ACC112 (cell line): ENCODE measurements around the gene SLC6A3.

Experiments used
- H2AFZ ChIP-seq: fragments of 200-600 bp; sonication (generic); one replicate; pipeline ENCODE4 v1.6.0; 2017; ENCODE audit warnings: antibody characterized with exemption, low read length; ENCODE audit not compliant: unreplicated experiment
- H3K27ac ChIP-seq: fragments of 200-600 bp; sonication (generic); 2 replicates; pipeline ENCODE4 v1.5.1; 2014; ENCODE audit warnings: low read depth, mild to moderate bottlenecking, antibody characterized with exemption, low read length, moderate library complexity
- H3K27me3 ChIP-seq: fragments of 200-600 bp; sonication (generic); 2 replicates; pipeline ENCODE4 v1.6.1; 2014; ENCODE audit warnings: mild to moderate bottlenecking, antibody characterized with exemption, low read length, moderate library complexity, mixed read lengths; ENCODE audit not compliant: insufficient read depth
- H3K36me3 ChIP-seq: fragments of 200-600 bp; sonication (generic); 2 replicates; pipeline ENCODE4 v1.6.1; 2016; ENCODE audit warnings: mild to moderate bottlenecking, antibody characterized with exemption, low read length, moderate library complexity, mixed read lengths; ENCODE audit not compliant: insufficient read depth
- H3K4me1 ChIP-seq: fragments of 200-600 bp; sonication (generic); one replicate; pipeline ENCODE4 v1.6.1; 2016; ENCODE audit warnings: low read length, mixed read lengths; ENCODE audit not compliant: insufficient read depth, unreplicated experiment, control insufficient read depth
- H3K4me3 ChIP-seq: fragments of 200-600 bp; sonication (generic); 2 replicates; pipeline ENCODE4 v1.5.1; 2014; ENCODE audit warnings: mild to moderate bottlenecking, low read depth, low read length
- H3K79me2 ChIP-seq: fragments of 200-600 bp; sonication (generic); one replicate; pipeline ENCODE4 v1.6.0; 2016; ENCODE audit warnings: low read length; ENCODE audit not compliant: control insufficient read depth, unreplicated experiment, insufficient read depth

Gene SLC6A3

DNA sequence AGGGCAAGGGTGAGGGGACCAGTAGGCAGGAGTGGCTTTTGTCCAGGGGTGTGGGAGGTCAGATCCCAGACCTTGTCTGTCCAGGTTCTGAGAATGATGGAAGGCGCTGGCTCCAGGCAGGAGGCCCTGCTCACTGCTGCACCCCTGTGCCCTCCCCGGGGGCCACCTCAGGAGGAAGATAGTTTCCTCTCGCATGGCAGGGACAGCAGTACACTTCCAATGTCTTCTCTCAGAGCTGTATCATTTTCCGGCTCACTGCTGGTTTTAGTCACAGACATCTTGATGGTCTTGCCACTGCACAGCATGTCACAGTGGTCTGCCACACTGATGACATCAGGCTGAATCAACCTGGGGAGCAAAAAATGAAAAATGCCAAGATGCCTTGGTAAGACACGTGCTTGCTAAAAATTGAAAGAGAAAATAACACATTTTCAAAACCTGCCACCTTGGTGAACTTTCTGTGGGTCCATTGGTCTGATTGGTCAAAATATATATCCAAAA, 3.3 kb upstream of the SLC6A3 start:
- no peak overlapping the region for H2AFZ ChIP-seq
- no peaks in the 10 kb centered on the region for H3K4me1 ChIP-seq
- no peaks in the 10 kb centered on the region for H3K36me3 ChIP-seq
- no peaks in the 10 kb centered on the region for H3K79me2 ChIP-seq
- H3K4me3 ChIP-seq: no peak overlapping the region
- peaks cover 99% of the 10 kb centered on the region for H3K27me3 ChIP-seq
- H3K27ac ChIP-seq: no peak overlapping the region

DNA sequence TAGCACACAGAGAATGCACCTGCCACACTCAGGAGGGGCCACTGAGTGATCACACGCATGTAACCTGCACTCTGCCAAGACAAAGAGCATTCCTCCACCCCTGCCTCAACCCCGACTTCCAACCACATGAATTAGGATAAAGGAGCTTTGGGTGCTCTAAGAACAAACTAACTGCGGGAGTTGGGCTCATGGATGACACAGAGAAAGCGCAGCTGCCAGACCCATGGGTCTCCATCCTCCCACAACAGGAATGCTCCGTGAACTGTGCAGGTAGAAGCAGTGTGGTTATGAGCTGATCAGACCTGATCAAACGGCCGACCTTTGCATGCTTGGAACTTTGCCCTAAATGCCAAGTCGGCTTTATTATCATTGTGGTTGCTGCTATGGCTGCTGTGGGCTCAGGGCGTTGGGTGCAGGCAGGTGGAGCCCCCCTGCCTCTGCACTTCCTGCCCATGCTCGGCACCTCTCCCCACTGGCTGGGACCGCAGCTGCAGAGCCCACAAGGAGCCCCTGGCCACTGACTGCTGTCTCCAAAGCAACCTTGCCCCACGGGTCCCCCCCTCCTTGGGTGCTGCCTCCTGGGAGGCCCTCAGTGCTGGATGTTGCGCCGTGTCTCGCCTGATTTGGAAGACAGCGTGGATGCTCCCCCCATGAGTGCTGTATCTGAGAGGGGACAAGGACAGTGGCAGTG, 2.6 kb upstream of the SLC6A3 start:
- Histone ChIP-seq H3K4me3 (no peak overlapping the region), H2AFZ (no peak overlapping the region), H3K27ac (no peak overlapping the region), H3K4me1 (no peaks in the 10 kb centered on the region), H3K79me2 (no peaks in the 10 kb centered on the region), H3K27me3 (peaks cover 99% of the 10 kb centered on the region), H3K36me3 (no peaks in the 10 kb centered on the region)

DNA sequence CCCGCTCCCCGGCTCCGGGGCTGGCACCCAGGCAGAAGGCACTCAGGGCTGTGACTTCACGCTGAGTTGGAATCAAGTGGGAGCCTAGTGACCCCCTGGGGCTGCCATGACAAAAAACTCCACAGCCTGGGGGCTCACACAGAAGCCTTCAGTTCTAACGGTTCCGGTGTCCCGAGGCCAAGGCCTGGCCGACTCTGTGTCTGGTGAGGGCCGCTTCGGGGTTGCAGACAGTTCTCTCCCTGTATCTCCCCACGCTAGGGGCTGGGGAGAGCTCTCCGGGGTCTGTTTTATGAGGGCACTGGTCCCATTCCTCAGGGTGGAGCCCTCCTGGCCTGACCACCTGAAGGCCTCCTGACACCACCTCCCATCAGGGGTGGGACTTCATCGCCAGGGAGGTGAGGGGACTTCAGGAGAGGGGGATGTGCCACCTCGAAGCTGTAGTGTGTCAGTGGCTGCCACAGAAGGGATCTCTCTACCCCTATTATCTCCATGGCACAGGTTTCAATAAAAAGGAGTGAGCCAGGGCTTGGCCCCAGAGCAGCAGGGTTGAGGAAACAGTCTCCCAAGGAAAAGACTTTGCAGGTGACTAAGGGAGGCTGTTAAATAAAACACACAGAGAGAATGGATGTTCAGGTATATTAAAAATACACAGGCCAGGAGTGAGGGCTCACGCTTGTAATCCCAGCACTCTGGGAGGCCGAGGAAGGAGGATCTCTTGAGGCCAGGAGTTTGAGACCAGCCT, 1.5 kb upstream of the SLC6A3 start:
- H3K4me1 ChIP-seq: no peaks in the 10 kb centered on the region
- no peak overlapping the region for H3K27ac ChIP-seq
- no peaks in the 10 kb centered on the region for H3K36me3 ChIP-seq
- H2AFZ ChIP-seq: no peak overlapping the region
- no peaks in the 10 kb centered on the region for H3K79me2 ChIP-seq
- H3K4me3 ChIP-seq: no peak overlapping the region
- peaks cover 99% of the 10 kb centered on the region for H3K27me3 ChIP-seq

DNA sequence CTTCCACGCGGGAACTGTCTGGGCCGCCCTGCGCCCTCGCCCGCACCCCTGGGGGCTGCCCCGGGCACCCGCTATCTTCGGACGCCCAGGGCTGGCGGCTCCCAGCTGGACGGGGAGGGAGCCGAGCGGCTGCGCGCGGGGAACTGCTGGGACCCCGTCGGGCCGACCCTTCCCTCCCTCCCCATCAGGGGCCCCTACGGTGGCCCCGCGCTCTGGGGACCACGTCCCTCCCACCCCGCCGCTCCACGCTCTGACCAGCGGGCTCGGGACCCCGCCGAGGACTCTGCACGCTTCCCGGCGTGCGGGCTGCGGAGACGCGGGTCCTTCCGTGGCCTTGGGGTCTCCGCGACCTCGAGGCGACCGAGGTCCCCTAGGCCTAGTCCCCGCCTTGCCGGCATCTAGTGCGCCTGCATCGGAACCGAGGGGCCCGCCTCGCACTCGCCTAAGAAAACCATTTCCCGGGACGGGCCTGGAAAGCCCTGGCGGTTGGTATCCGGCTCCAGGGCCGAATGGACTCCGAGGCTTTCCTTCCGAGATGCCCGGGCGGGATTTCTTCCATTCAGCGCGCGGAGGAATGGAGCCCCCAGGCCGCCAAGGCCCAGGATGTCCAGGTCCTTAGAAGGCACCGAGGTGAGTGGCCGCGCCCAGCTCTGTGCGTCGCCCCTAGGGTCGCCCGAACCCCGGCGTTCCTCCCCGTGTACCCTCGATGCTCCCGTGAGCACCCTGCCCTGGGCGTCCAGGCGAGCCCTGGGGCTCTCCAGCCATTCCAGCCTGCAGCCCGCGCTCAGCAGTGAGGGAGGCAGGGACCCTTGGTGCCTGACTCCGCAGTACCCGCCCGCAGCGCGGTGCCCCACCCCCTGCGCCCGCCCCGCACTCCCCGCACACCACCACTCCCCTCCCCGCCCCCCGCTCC, 705 bp upstream of the SLC6A3 start:
- Histone ChIP-seq H3K27me3 (peaks cover 98% of the 10 kb centered on the region), H3K4me3 (no peak overlapping the region), H3K36me3 (no peaks in the 10 kb centered on the region), H3K27ac (no peak overlapping the region), H2AFZ (no peak overlapping the region), H3K4me1 (no peaks in the 10 kb centered on the region), H3K79me2 (no peaks in the 10 kb centered on the region)

DNA sequence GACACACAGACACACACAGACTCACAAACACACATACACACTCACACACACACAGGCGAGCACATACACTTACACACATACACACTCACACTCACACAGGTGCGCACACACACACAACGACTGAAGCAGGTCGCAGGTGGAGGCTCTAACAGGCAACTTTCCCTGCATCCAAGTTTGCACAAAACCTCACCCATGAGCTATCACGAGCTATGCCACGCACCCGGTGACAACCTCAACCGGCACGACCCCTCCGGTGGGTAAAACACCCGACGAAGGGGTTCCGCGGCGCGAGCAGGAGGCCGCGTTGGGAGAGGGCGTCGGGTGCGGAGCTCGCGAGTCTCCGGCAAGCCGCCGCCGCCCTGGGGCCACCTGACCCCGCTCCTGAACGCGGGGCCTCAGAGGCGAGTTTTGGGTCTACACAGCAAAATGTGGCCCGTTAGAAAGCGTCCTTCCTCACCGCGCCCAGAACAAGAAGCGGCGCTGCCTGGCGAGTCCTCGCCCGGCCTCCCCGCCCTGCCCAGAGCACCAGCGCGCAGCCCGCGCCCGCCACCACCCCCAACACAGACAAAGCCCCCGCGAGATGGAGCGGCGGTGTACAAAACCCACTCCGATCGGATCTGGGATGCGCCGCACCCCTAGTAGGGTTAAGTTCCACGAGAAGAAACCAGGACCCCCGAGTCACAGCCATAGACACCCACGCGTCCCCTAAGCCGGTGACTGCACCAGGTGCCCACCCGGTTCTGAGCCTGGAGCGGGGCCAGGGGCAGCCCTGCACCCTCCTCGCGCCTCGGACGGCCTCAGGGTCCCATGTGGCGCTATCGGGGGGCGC, 665 bp downstream of the SLC6A3 start:
- Histone ChIP-seq H3K79me2 (no peaks in the 10 kb centered on the region), H3K4me1 (no peaks in the 10 kb centered on the region), H3K27ac (no peak overlapping the region), H3K27me3 (peaks cover 98% of the 10 kb centered on the region), H3K36me3 (no peaks in the 10 kb centered on the region), H2AFZ (no peak overlapping the region), H3K4me3 (no peak overlapping the region)

DNA sequence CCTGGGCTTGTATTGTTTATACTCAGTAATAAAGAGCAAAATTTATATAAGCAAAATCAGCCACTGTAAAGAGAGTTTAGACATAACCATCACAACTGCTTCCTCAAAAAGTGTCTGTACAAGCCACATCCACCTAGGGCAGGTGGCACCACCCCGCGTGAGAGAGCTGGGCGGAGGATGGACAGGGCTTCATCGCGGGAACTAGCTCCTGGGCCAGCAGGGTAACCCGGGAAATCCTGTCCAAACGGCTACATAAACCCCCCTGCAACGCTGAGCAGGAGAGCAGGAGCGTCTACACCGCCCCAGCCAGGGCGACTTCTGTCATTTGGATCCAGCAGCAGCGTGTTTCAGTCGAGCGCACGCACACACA, 1.3 kb downstream of the SLC6A3 start:
- no peaks in the 10 kb centered on the region for H3K4me1 ChIP-seq
- H3K27ac ChIP-seq: no peak overlapping the region
- H3K27me3 ChIP-seq: peaks cover 96% of the 10 kb centered on the region
- no peak overlapping the region for H2AFZ ChIP-seq
- no peak overlapping the region for H3K4me3 ChIP-seq
- no peaks in the 10 kb centered on the region for H3K79me2 ChIP-seq
- no peaks in the 10 kb centered on the region for H3K36me3 ChIP-seq

DNA sequence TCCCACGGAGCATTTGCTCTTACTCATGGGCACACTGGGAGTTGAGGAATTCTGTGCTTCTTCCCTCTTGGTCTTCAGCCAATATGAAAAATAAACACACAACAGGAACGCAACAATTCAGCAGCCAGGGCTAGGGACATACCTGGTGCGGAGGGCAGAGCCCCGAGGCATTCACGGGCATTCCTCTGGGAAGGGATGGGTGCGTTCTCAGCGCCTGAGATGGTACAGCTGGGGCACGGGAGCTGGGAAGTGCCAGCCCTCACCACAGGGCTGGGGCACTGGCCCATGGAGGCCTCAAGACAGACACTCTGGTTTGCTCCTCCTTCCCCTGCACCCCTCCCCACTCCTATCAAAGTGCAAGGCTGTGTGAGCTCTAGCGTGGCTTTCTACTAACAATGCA, 2.1 kb downstream of the SLC6A3 start:
- Histone ChIP-seq H3K4me1 (no peaks in the 10 kb centered on the region), H3K27ac (no peak overlapping the region), H3K36me3 (no peaks in the 10 kb centered on the region), H3K79me2 (no peaks in the 10 kb centered on the region), H3K4me3 (no peak overlapping the region), H2AFZ (no peak overlapping the region), H3K27me3 (peaks cover 92% of the 10 kb centered on the region)

DNA sequence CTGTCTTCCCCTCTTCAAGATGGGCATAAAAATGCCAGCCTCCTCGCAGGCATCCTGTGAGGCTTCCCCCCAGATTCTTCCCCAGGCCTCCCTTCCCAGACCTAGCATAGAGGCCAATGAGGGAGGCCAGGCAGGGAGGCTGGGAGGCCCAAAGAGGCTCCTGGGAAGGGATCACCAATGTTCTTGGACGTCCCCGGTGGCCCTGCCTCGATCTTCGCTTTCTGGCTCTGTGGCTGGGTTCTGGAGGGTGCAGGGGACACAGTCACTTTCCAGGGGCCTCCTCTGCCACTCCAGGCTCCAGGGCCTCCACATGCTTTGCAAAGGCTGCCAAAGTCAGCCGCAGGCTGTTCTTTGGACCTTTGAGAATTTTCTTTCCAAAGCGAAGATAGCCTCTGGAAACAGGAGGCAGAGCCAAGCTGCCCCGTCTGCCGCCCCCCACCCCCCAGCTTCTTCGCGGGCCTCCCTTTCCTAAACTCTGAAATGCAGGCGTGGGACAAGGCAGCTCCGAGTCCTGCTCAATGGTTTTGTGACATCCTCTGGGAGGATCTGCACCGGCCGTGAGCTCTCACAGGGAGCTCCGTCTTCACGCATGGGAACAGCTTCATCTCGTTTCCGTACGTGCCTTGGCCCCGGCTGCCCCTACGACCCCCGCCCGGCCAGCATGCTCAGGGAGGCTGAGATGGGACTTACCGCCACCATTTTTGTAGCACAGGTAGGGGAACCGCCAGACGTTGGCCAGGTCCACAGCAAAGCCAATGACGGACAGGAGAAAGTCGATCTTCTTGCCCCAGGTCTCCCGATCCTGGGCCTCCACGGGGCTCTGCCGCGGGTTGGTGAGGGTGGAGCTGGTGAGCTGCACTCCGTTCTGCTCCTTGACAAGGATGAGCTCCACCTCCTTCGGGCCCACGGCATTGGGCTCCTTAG, 2.8 kb downstream of the SLC6A3 start:
- Histone ChIP-seq H2AFZ (no peak overlapping the region), H3K27me3 (peaks cover 85% of the 10 kb centered on the region), H3K36me3 (no peaks in the 10 kb centered on the region), H3K79me2 (no peaks in the 10 kb centered on the region), H3K27ac (no peak overlapping the region), H3K4me1 (peaks cover 3% of the 10 kb centered on the region), H3K4me3 (no peak overlapping the region)

DNA sequence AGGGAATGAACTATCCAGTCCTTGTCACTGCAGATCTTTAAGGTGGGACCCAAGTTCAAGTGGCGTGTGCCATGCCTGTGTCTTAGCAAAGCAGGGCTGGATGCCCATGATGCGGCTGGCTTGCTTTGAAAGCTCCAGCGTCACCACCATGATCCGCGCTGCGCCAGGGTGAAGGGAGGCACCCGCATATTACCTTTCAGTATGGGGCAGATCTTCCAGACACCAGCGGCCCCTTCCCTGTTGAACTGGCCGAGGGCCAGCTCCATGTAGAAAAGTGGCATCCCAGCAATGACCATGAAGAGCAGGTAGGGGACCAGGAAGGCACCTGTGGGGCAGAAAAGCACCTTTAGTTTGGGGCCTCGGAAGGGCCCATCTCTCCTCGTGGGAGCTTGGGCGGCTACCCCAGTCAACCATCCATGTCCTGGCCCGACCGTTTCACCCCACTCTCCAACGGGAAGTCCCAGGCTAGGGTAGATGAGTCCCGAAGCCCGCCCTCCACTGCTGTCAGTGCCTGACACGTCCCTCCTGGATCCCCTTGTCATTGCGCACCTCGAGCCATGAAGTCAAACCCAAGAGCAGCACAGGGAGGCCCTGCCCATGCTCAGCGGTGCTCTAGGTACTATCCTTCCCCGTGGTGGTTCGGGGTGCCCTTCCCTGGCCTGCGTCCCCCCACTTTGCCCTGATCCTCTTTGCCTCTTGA, 3.9 kb downstream of the SLC6A3 start:
- no peak overlapping the region for H3K27ac ChIP-seq
- peaks cover 73% of the 10 kb centered on the region for H3K27me3 ChIP-seq
- H3K79me2 ChIP-seq: no peaks in the 10 kb centered on the region
- H3K4me3 ChIP-seq: no peak overlapping the region
- H2AFZ ChIP-seq: no peak overlapping the region
- no peaks in the 10 kb centered on the region for H3K36me3 ChIP-seq
- peaks cover 7% of the 10 kb centered on the region for H3K4me1 ChIP-seq
